NB4 (cell line): Measurements from ENCODE around the gene FSD1.

Source experiments
- DNase-seq: peaks from one replicate; pipeline ENCODE4 v3.0.0; 2010; ENCODE audit warnings: low read depth
- H3K4me3 ChIP-seq: one replicate; pipeline ENCODE4 v1.5.1; 2011; ENCODE audit warnings: mild to moderate bottlenecking, low read depth, low read length, moderate library complexity
- MYC ChIP-seq: IDR thresholded peaks from 2 replicates; pipeline ENCODE4 v1.6.1; 2011; ENCODE audit warnings: low read depth, low read length
- POLR2A ChIP-seq: IDR thresholded peaks from 2 replicates; pipeline ENCODE4 v1.6.1; 2011; ENCODE audit warnings: mild to moderate bottlenecking; ENCODE audit not compliant: insufficient read length; ENCODE audit errors: extremely low read depth
- TF ChIP-seq, protein P1 (sequence below): IDR thresholded peaks from 2 replicates; pipeline ENCODE4 v1.6.1; 2011; ENCODE audit warnings: low read depth, low read length
- TF ChIP-seq, protein P2 (sequence below): IDR thresholded peaks from one replicate; pipeline ENCODE4 v1.5.1; 2012; ENCODE audit warnings: low read depth, low read length

Gene FSD1

DNA sequence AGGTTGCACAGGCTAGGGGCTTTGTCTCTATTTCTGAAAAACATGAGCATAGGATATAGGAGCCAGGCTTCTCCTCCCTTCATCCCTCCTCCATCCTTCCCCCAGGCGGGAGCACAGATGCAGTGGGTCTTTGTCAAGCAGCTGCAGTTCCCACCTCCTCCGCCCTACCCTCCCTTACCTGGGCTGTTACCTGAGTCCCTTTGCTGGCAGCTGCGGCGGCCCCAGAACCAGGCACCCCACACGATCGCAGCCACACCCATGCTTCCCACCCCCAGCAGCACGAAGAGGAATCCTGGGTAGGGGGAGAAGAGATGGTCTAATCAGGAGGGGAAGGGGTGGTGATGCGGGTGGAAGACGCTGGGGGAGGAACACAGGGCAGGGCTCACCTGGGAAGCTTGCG is 10.0 kb upstream of the FSD1 start:
- no peak overlapping the region for H3K4me3 ChIP-seq
- DNase-seq: no peak
- TF ChIP-seq, protein P1, sequence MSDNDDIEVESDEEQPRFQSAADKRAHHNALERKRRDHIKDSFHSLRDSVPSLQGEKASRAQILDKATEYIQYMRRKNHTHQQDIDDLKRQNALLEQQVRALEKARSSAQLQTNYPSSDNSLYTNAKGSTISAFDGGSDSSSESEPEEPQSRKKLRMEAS: no peak
- TF ChIP-seq, protein P2, sequence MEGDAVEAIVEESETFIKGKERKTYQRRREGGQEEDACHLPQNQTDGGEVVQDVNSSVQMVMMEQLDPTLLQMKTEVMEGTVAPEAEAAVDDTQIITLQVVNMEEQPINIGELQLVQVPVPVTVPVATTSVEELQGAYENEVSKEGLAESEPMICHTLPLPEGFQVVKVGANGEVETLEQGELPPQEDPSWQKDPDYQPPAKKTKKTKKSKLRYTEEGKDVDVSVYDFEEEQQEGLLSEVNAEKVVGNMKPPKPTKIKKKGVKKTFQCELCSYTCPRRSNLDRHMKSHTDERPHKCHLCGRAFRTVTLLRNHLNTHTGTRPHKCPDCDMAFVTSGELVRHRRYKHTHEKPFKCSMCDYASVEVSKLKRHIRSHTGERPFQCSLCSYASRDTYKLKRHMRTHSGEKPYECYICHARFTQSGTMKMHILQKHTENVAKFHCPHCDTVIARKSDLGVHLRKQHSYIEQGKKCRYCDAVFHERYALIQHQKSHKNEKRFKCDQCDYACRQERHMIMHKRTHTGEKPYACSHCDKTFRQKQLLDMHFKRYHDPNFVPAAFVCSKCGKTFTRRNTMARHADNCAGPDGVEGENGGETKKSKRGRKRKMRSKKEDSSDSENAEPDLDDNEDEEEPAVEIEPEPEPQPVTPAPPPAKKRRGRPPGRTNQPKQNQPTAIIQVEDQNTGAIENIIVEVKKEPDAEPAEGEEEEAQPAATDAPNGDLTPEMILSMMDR: no peak
- TF ChIP-seq POLR2A: no peak
- TF ChIP-seq MYC: no peak

DNA sequence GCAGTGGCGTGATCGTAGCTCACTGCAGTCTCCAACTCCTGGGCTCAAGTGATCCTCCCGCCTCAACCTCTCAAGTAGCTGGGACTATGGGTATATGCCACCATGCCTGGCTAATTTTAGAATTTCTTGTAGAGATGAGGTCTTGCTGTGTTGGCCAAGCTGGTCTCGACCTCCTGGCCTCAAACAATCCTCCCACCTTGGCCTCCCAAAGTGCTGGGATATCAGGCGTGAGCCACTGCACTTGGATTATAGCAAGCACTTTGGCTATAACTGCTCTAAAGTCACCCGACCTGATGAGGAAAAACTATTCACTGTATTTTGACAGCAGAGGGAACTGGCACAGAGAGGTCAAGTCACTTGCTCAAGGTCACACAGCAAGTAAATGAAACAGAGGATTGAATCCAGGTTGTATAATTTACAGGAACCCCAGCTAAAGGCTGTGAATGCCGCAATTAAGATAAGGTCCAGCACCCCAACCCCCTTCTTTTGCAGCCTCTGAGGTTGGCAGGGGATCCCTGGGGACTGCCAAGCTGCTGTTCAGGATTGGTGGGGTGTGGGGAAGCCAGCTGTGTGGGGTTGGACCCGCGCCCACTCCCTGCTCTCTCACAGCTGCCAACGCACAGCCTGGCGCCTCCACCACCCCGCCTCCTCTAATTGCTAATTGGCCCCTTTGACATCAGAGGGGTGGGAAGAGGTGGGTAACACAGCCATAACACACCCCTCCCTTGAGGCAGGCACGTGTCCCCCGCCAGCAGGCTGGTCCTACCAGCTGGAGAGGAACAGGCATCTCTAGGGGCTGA is 8.2 kb upstream of the FSD1 start:
- TF ChIP-seq, protein P1: no peak
- TF ChIP-seq POLR2A: no peak
- TF ChIP-seq, protein P2: no peak
- TF ChIP-seq MYC: no peak
- DNase-seq: peak; percentile 16
- H3K4me3 ChIP-seq: no peak overlapping the region

DNA sequence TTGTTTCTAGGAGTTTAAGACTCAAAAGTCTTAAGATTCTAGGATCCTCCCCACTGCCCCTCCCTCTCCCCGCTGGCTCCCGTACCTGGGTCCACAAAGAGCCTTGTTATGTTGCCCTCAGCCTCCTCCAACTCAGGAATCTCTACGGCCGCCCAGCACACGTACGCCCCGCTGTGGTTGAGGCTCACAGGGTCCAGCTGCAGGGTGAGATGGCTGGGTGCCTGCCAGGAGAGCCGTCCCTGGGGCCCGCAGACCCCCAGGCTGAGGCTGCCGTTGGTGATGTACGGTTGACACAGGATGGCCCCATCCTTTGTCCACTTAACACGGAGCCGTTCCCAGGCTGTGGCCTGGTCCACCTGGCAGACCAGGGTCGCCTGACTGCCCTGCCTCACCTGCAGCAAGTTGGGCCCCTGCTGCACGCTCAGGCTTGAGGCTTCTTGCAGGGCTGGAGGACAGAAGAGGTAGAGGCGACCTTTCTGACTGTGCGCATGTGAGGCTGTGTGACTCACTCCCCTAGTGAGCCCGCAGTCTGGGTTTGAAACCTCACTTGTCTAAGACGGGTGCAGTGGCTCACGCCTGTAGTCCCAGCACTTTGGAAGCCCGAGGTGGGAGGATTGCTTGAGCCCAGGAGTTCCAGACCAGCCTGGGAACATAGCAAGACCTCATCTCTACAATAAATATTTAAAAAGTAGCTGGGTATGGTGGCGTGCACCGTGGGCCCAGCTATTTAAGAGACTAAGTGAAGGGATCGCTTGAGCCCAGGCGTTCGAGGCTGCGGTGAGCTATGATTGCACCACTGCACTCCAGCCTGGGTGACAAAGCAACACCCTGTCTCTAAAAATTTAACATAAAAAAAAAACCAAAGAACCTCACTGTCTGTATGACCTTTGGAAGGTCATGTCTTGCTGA is 6.2 kb upstream of the FSD1 start:
- no peak for DNase-seq
- TF ChIP-seq, protein P2: no peak
- TF ChIP-seq, protein P1: no peak
- H3K4me3 ChIP-seq: no peak overlapping the region

DNA sequence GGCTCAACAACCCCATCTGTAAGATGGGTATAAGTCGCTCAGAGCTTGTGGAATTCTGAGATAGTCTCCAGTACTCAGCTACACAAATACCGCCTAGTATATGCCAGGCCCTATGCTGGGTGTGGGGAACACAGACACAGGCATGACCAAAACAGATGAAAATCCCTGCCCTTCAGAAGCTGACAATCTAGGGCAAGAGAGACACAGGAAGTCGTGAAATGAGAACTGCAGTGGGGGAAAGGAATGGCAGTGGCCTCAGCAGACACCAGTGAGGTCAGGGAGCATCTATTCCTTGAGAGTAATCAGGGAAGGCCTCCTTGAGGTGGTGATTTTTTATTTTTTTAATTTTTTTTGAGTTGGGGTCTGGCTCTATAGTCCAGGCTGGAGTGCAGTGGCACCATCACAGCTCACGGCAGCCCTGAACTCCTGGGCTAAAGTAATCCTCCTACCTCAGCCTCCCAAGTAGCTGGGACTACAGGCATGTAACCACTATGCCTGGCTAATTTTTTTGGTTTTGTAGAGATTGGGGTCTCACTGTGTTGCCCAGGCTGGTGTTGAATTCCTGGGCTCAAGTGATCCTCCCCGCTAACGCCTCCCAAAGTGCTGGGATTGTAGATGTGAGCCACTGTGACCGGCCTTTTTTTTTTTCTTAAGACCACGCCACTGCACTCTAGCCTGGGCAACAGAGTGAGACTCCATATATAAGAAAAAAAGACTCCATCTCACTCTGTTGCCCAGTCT is 5.4 kb upstream of the FSD1 start:
- TF ChIP-seq, protein P2: no peak
- no peak for TF ChIP-seq POLR2A
- TF ChIP-seq, protein P1: no peak
- TF ChIP-seq MYC: no peak
- no peak for DNase-seq
- no peak overlapping the region for H3K4me3 ChIP-seq

DNA sequence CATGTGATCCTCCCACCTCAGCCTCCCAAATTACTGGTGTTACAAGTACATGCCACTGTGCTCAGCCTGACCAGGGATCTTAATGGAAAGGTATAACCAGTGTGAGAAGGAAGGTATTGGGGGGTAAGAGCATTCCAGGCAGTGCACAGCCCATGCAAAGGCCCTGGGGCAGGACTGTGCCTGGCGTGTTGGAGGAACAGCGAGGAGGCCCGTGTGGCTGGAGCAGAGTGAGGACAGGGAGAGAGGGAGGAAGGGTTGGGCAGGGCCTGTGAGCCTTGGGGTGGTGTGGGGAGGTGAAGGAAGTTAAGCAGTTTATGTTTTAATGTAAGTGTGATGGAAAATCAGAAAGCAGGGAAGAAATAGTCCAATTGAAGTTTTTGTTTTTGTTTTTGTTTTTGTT is 3.8 kb upstream of the FSD1 start:
- TF ChIP-seq POLR2A: no peak
- TF ChIP-seq MYC: no peak
- TF ChIP-seq, protein P2: no peak
- TF ChIP-seq, protein P1: no peak
- DNase-seq: no peak

More for the DNA sequence above, 3.8 kb upstream of the FSD1 start:
- no peak overlapping the region for H3K4me3 ChIP-seq
